GM19328 (cell line): ENCODE results near the gene OSBPL10.

Experiments used
- ATAC-seq: cut with Tn5 transposase; IDR thresholded peaks from one replicate; pipeline ENCODE4 v1.9.1; 2021; ENCODE audit warnings: mild to moderate bottlenecking, moderate library complexity; ENCODE audit not compliant: unreplicated experiment

Gene OSBPL10

DNA sequence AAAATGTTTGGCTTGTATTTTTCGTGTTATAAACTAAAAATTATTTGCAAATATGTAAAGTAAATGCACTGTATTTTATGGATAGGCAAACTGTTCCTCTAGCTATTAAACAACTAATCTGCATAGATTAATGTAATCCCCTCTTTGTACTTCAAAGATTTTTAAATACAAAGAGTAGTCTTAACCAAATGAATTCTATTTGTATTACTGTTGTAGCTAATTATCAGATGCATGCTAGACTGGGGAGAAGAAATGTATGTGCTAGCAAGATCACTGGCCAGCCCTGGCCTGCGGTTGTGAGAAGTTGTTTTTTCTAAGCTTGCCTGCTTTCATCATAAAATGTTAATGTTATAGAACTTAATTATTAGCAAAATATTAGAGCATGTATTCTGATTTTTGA is 355.7 kb downstream of the OSBPL10 start:
- no peak for ATAC-seq

- no peak for ATAC-seq
Observed at GRCh38 chr3:31624083-31624709, 356.9 kb downstream of the OSBPL10 start.

DNA sequence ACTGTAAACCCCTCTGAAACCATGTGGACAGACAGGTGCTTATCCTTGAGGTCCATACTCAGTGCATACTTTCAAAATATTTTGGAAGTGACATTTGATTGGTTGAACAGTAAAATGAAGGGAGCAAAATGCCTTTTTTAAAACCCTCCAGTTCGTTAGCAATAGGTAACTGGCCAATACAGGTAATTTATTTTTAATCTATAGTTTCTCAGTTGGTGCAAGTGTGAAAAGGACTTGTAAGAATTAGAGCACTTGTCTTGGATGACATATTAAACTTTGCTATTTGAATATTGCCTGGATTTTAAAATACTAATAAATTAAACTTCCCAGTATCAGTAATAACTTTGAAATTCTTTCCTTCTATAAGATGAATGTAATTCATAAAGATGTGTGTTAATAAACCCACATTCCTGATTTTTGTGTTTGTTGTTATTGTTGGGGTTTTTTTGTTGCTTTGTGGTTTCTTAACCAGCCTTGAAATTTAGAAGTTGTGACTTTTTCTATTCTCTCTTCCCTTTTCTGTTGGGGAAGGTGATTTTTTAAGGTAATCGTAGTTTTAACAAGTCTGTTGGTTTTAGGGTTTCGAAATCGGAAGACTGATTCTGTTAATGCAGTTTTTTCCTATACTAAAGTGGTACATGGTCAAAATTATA is 358.3 kb downstream of the OSBPL10 start:
- ATAC-seq = peak; percentile 54

DNA sequence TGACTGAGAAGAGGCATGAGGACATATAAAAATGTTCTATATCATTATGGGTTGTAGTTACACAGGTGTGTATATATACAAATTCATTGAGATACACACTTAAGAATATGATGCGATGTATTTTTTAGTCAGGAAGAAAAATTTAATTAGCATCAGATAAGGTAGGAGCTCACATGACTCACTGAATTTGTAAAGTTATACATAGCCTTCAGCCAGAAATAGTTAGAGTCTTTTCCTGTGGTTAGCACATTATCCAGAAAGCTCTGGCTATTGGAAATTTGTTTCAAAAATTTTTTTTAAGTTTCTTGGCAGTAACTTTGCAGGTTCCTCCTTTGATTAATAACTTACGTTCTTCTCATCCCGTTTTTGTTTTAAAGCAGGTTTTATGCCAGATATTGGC is 359.7 kb downstream of the OSBPL10 start:
- no peak for ATAC-seq

GRCh38 chr3:31620656-31621055 is 360.4 kb downstream of the OSBPL10 start:
- ATAC-seq = no peak

DNA sequence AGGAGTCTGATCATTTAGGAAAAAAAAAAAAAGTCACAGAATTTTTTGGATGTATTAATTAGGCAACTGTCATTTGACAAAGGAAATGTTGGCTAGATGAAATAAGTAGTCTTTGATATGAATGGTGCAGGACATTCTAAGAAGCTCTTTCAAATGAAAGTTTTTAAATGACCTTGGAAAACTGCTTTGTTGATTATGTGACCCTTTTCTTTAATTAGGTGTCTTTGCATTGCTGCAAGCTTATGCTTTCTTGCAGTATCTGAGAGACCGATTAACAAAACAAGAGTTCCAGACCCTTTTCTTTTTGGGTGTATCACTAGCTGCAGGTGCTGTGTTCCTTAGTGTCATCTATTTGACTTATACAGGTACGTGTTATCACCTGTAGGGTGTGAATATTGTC is 364.4 kb downstream of the OSBPL10 start:
- ATAC-seq = no peak

DNA sequence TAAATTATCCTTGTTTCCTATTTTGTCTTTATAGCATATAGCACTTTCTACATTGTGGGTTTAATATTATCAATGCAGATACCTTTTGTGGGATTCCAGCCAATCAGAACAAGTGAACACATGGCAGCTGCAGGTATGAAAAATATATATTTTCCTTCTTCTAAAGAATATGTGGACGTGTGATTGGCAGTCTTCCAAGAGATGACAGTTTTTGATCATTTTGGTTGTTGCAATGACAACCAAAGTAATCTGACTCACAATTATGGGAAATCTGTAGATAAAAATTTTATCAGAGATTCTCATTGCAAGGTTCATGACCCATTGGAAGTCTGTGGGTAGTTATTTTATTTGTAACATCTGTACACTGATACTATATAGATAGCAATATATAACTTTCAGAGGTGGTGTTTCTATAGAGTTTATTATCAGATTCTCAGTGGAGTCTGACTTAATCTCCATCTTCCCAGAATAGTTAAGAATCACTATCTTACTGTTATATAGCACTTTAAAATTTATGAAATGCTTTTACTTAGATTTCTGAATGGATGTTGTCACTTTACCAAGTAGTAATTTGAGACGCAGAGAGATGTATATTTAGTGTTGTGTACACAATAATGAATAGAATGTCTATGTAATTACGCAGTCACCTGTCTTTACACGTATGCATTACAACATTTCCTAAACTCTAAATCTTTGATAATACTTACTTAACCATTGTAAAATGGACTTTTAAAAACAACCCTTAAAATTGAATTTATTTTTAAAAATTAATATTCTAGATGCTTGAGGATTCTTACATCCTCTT is 365.8 kb downstream of the OSBPL10 start:
- no peak for ATAC-seq

DNA sequence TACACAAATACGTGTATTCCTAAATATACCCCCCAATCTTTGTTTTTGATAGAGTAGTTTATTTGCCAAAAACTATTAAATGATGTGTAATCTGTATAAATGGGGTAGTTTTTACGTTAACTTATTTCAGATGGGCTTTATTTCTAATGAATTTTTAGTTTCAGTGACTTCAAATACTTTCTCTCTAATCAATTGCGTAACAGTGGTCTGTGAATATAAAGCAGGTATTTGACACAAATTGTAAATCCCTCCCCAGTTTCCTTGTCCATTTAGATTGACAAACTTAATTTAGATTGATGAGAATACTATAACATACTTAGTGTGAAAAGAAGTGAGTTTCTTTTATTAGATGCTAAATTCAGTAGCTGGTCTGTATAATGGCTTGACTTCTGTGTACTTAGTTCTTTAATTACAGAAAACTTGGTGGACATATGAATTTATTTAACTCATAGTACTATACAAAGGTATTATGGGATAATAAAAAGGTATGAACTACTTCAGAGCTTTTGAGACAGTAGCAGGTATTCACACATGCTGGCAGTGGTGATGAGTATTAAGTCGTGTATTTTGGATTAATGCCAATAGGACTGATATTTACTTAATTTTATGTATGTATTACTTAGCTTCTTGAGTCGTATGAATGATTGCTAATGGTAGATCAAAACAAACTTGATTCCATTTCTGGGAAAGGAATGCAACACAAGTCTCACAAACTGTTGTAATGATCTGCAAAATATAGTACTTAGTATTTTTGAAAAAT is 366.7 kb downstream of the OSBPL10 start:
- no peak for ATAC-seq

DNA sequence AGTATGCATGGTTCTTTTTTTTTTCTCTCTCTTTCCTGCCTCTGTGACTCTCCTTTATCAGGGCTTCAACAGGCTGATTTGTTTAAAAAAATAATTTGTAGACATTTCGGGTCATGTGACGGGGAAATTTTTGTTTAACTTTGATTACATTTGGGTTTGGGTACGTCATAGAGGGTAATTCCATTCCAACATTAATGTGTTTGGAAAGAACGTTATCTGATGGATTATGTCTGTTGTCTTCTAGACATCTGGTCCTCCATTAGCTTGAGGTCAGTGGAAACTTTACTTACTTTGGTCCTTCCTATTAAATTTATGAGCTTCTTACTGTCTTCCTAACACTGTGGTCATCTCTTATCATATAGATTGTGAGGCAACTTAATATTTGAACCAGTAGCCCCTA is 367.4 kb downstream of the OSBPL10 start:
- no peak for ATAC-seq

GRCh38 chr3:31613177-31613576 is 367.9 kb downstream of the OSBPL10 start:
- ATAC-seq = no peak
